HEK293T (cell line): ENCODE data around the gene PLEKHA7.

Experiments used
- CTCF ChIA-PET: fragments of 350-600 bp; formaldehyde crosslinking; extraction: SDS; loops from one replicate; lab custom pipeline; 2021; ENCODE audit warnings: antibody characterized with exemption, inconsistent platforms; lab: Yijun Ruan, JAX
- POLR2A ChIA-PET: fragments of 350-600 bp; formaldehyde crosslinking; extraction: SDS; loops from one replicate; lab custom pipeline; 2020; ENCODE audit warnings: antibody characterized with exemption, inconsistent platforms; lab: Yijun Ruan, JAX
- DNase-seq: peaks from one replicate; pipeline ENCODE4 v3.0.0; 2012; ENCODE audit warnings: mixed read lengths; ENCODE audit errors: extremely low spot score
- ARNT ChIP-seq: fragments of 450-650 bp; IDR thresholded peaks from 2 replicates; pipeline ENCODE4 v1.6.1; 2017; ENCODE audit warnings: mild to moderate bottlenecking
- BHLHE40 ChIP-seq: fragments of 450-650 bp; IDR thresholded peaks from 2 replicates; pipeline ENCODE4 v1.6.1; 2016; ENCODE audit warnings: mild to moderate bottlenecking, moderate library complexity, borderline replicate concordance
- CTBP1 ChIP-seq: fragments of 450-650 bp; IDR thresholded peaks from 2 replicates; pipeline ENCODE4 v1.6.1; 2016; ENCODE audit warnings: borderline replicate concordance
- ELF4 ChIP-seq: fragments of 450-650 bp; IDR thresholded peaks from 2 replicates; pipeline ENCODE4 v1.6.1; 2017; ENCODE audit warnings: antibody characterized with exemption
- FOXA1 ChIP-seq: fragments of 450-650 bp; IDR thresholded peaks from 2 replicates; pipeline ENCODE4 v1.6.1; 2016; ENCODE audit warnings: mild to moderate bottlenecking
- FOXK2 ChIP-seq: fragments of 450-650 bp; IDR thresholded peaks from 2 replicates; pipeline ENCODE4 v1.6.1; 2016; ENCODE audit warnings: mild to moderate bottlenecking
- FOXM1 ChIP-seq: fragments of 450-650 bp; IDR thresholded peaks from 2 replicates; pipeline ENCODE4 v1.6.1; 2017; ENCODE audit warnings: mild to moderate bottlenecking, borderline replicate concordance
- HDGF ChIP-seq: fragments of 450-650 bp; IDR thresholded peaks from 2 replicates; pipeline ENCODE4 v1.6.1; 2017; ENCODE audit warnings: antibody characterized with exemption, borderline replicate concordance
- L3MBTL2 ChIP-seq: fragments of 450-650 bp; conservative IDR thresholded peaks from 2 replicates; pipeline ENCODE4 v1.6.1; 2016; ENCODE audit warnings: mild to moderate bottlenecking
- LEF1 ChIP-seq: fragments of 450-650 bp; IDR thresholded peaks from 2 replicates; pipeline ENCODE4 v1.6.1; 2017; ENCODE audit warnings: mild to moderate bottlenecking, borderline replicate concordance
- NFRKB ChIP-seq: fragments of 450-650 bp; IDR thresholded peaks from 2 replicates; pipeline ENCODE4 v1.6.1; 2016; ENCODE audit warnings: mild to moderate bottlenecking, moderate library complexity
- PKNOX1 ChIP-seq: fragments of 450-650 bp; IDR thresholded peaks from 2 replicates; pipeline ENCODE4 v1.6.1; 2016
- SP1 ChIP-seq: fragments of 450-650 bp; IDR thresholded peaks from 2 replicates; pipeline ENCODE4 v1.6.1; 2017
- SUZ12 ChIP-seq: fragments of 450-650 bp; IDR thresholded peaks from 2 replicates; pipeline ENCODE4 v1.6.1; 2016; ENCODE audit warnings: mild to moderate bottlenecking
- TARDBP ChIP-seq: fragments of 450-650 bp; IDR thresholded peaks from 2 replicates; pipeline ENCODE4 v1.6.1; 2016
- ZNF384 ChIP-seq: fragments of 450-650 bp; IDR thresholded peaks from 2 replicates; pipeline ENCODE4 v1.6.1; 2016

PLEKHA7 gene

GRCh38 chr11:16881766-16882165 is 132.4 kb downstream of the PLEKHA7 start:
- TF ChIP-seq NFRKB: no peak
- TF ChIP-seq SP1: no peak
- TF ChIP-seq ARNT: no peak
- no peak for TF ChIP-seq PKNOX1
- TF ChIP-seq FOXM1: no peak
- ChIA-PET CTCF (interaction anchor here (1.0 kb wide), 1 partner anchor 55 kb away, joined by 3 read pairs; no protein-coding TSS in a partner anchor), POLR2A (no interaction called here)
- DNase-seq: no peak

GRCh38 chr11:16881074-16881709 is 133.0 kb downstream of the PLEKHA7 start:
- no peak for TF ChIP-seq ZNF384
- TF ChIP-seq CTBP1: no peak
- no peak for DNase-seq
- ChIA-PET POLR2A (no interaction called here), CTCF (interaction anchor here (0.7 kb wide), 1 partner anchor 9 kb away, joined by 3 read pairs; no protein-coding TSS in a partner anchor)

GRCh38 chr11:16880184-16880801 is 133.9 kb downstream of the PLEKHA7 start:
- TF ChIP-seq ELF4 (no peak), HDGF (no peak), FOXA1 (no peak), FOXM1 (no peak), ARNT (no peak), SUZ12 (no peak), CTBP1 (no peak), ZNF384 (no peak), LEF1 (no peak), NFRKB (no peak), BHLHE40 (no peak), PKNOX1 (no peak), FOXK2 (no peak), SP1 (no peak), L3MBTL2 (no peak), TARDBP (no peak)
- DNase-seq: no peak
- POLR2A ChIA-PET: no interaction called here
- CTCF ChIA-PET: no interaction called here

GRCh38 chr11:16879690-16880089 is 134.5 kb downstream of the PLEKHA7 start:
- ChIA-PET CTCF (no interaction called here), POLR2A (no interaction called here)
- TF ChIP-seq PKNOX1 (no peak), FOXM1 (no peak), SP1 (no peak), BHLHE40 (no peak), HDGF (no peak), ARNT (no peak), L3MBTL2 (no peak), LEF1 (no peak), FOXK2 (no peak), FOXA1 (no peak), SUZ12 (no peak), ELF4 (no peak), NFRKB (no peak), CTBP1 (no peak), ZNF384 (no peak), TARDBP (no peak)
- DNase-seq: no peak

- TF ChIP-seq SUZ12: no peak
- CTCF ChIA-PET: no interaction called here
- no peak for DNase-seq
These were observed 137.4 kb downstream of the PLEKHA7 start for GRCh38 chr11:16876837-16877236.

GRCh38 chr11:16876053-16876752 is 138.0 kb downstream of the PLEKHA7 start:
- POLR2A ChIA-PET: no interaction called here
- no peak for DNase-seq

More at GRCh38 chr11:16876837-16877236, 137.4 kb downstream of the PLEKHA7 start:
- POLR2A ChIA-PET: interaction anchor here (0.8 kb wide), 1 partner anchor 201 kb away, joined by 3 read pairs; the partner anchor contains the start of gene RPS13

More at GRCh38 chr11:16876053-16876752, 138.0 kb downstream of the PLEKHA7 start:
- CTCF ChIA-PET: no interaction called here
- TF ChIP-seq L3MBTL2: no peak
- TF ChIP-seq TARDBP: no peak
- no peak for TF ChIP-seq FOXA1
- no peak for TF ChIP-seq ELF4
- TF ChIP-seq ZNF384: no peak
- TF ChIP-seq HDGF: no peak
- no peak for TF ChIP-seq FOXK2
- no peak for TF ChIP-seq CTBP1
